Measurements from ENCODE around the gene PLXNA4. TPM values are rescaled to one million over a fixed set of nuclear protein-coding genes. Genes with fewer than 3 reads are reported as not detected.

The PLXNA4 gene
- total and polyA plus RNA-seq, 9 of the 15 experiments (the other 6 are each of a cell fraction or from before 2014, with no cell fraction given) = under 0.01 to 0.09 TPM; not detected in 7

DNA sequence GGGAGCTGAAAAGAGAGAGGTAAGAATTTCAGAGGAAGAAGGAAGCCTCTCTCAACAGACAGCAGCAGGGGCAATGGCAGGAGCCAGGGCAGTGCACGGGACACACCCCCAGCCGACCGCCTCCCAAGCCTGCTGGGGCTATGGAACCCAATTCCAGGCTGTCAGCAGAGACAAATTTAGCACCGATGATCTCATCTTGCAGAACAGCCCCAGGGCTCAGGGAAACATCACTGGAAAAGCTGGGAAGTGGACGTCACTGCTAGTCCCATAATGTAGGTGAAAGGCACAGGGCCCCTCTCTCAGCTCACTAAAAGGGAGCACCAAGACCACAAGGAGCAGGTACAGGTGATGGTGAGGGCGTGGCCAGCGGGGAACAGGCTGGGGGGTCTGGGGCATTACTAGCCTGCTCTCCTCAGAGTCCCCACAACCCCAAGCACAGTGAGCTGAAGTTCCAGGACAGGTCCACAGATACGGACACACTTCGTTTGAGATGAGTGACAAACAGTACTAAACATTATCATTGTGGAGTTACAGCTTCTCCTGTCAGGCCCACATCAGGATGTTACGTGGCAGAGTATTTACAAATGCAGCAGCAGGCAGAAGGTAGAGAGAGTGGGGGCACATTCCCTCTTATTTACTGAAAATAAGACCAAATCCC, 103.7 kb downstream of the PLXNA4 start (continued):
- TF ChIP-seq SIX5 (IDR thresholded peaks at IDR 0.05; ENCODE audit: borderline replicate concordance in 1 of 2, insufficient read depth in 1 of 2, low read depth in 1 of 2, low read length in 2 of 2) = no peak
- TF ChIP-seq, protein P1, sequence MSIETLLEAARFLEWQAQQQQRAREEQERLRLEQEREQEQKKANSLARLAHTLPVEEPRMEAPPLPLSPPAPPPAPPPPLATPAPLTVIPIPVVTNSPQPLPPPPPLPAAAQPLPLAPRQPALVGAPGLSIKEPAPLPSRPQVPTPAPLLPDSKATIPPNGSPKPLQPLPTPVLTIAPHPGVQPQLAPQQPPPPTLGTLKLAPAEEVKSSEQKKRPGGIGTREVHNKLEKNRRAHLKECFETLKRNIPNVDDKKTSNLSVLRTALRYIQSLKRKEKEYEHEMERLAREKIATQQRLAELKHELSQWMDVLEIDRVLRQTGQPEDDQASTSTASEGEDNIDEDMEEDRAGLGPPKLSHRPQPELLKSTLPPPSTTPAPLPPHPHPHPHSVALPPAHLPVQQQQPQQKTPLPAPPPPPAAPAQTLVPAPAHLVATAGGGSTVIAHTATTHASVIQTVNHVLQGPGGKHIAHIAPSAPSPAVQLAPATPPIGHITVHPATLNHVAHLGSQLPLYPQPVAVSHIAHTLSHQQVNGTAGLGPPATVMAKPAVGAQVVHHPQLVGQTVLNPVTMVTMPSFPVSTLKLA (conservative IDR thresholded peaks at IDR 0.05) = no peak
- TF ChIP-seq, protein P2, sequence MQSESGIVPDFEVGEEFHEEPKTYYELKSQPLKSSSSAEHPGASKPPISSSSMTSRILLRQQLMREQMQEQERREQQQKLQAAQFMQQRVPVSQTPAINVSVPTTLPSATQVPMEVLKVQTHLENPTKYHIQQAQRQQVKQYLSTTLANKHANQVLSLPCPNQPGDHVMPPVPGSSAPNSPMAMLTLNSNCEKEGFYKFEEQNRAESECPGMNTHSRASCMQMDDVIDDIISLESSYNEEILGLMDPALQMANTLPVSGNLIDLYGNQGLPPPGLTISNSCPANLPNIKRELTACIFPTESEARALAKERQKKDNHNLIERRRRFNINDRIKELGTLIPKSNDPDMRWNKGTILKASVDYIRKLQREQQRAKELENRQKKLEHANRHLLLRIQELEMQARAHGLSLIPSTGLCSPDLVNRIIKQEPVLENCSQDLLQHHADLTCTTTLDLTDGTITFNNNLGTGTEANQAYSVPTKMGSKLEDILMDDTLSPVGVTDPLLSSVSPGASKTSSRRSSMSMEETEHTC (IDR thresholded peaks at IDR 0.05) = no peak

DNA sequence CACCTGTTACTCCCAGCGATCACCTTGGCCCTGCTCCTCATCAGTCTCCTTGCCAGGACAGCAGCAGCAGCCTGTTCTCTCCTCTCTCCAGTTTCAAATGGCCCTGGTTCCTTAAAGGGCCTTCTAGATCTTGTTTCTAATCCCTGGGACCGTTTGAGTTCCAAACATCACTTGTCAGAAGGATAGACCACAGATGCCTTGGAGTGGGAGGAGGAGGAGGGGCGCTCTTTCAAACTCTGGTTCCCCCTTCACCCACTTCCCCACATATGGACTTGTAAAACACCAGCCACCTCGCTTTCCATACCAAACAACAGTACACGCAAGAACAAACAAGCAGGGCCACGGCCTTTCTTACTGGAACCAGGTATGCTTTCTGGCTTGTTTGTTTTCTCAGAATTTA, 104.8 kb downstream of the PLXNA4 start:
- H3K9ac ChIP-seq (ENCODE audit: insufficient read depth in 1 of 2, low read depth in 2 of 2, low read length in 2 of 2) = no peak overlapping the region
- no peaks in the 10 kb centered on the region for H3K9me3 ChIP-seq (replicated peaks; ENCODE audit: control insufficient read depth, insufficient read depth, low read depth, low read length)
- no peaks in the 10 kb centered on the region for H3K4me1 ChIP-seq (replicated peaks in 1 of 2; ENCODE audit: control insufficient read depth in 2 of 2, insufficient read depth in 2 of 2, low read length in 2 of 2)
- H3K4me3 ChIP-seq = no peak overlapping the region
- no peak overlapping the region for H3K27ac ChIP-seq (ENCODE audit: extremely low read depth, low read depth, low read length)
- CTCF ChIA-PET (ENCODE audit: low intra/inter-chr PET ratio) = no interaction called here
- POLR2A ChIA-PET = no interaction called here
- 0% methylated on average over 6 of the region's 6 CpGs for WGBS (ENCODE audit: insufficient coverage, low coverage, missing lambda C conversion rate)
- no peaks in the 10 kb centered on the region for H3K9me1 ChIP-seq (ENCODE audit: control insufficient read depth, insufficient read depth, low read length)
- H3K36me3 ChIP-seq (ENCODE audit: control insufficient read depth, insufficient read depth, low read length) = no peaks in the 10 kb centered on the region
- FAIRE-seq (no peak), DNase-seq (ENCODE audit: extremely low read depth in 1 of 4, low spot score in 3 of 4) (no peak), ATAC-seq (no peak)
- BruUV-seq (replicated peaks) = no TSS peak
- no peaks in the 10 kb centered on the region for H3K79me2 ChIP-seq (ENCODE audit: control insufficient read depth, insufficient read depth, low read length)
- in situ Hi-C loops (cut with MboI) = no loop called here
- H4K20me1 ChIP-seq (replicated peaks; ENCODE audit: control insufficient read depth, insufficient read depth, low read length) = 0 out of 2 replicates have a peak, but pooled peaks cover 5% of the 10 kb centered on the region
- H3K4me2 ChIP-seq (ENCODE audit: insufficient read depth, low read length) = no peak overlapping the region
- intact Hi-C loops (cut with micrococcal nuclease) = no loop called here
- H2AFZ ChIP-seq (ENCODE audit: low read depth, low read length) = no peak overlapping the region
- H3K27me3 ChIP-seq (ENCODE audit: control insufficient read depth in 2 of 2, insufficient read depth in 2 of 2, low read length in 2 of 2) = peaks cover 6 to 27% of the 10 kb centered on the region in 2 experiments; a peak in 4 of 5 replicates
- TF ChIP-seq FOS (IDR thresholded peaks at IDR 0.05; ENCODE audit: extremely low read depth, insufficient read length) = no peak
- TF ChIP-seq, protein P3, sequence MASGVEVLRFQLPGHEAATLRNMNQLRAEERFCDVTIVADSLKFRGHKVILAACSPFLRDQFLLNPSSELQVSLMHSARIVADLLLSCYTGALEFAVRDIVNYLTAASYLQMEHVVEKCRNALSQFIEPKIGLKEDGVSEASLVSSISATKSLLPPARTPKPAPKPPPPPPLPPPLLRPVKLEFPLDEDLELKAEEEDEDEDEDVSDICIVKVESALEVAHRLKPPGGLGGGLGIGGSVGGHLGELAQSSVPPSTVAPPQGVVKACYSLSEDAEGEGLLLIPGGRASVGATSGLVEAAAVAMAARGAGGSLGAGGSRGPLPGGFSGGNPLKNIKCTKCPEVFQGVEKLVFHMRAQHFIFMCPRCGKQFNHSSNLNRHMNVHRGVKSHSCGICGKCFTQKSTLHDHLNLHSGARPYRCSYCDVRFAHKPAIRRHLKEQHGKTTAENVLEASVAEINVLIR (CRISPR knock-in tag; IDR thresholded peaks at IDR 0.05) = no peak
- TF ChIP-seq RFX7 (CRISPR knock-in tag; IDR thresholded peaks at IDR 0.05) = no peak
- TF ChIP-seq, protein P1 (conservative IDR thresholded peaks at IDR 0.05) = no peak
- TF ChIP-seq, protein P4, sequence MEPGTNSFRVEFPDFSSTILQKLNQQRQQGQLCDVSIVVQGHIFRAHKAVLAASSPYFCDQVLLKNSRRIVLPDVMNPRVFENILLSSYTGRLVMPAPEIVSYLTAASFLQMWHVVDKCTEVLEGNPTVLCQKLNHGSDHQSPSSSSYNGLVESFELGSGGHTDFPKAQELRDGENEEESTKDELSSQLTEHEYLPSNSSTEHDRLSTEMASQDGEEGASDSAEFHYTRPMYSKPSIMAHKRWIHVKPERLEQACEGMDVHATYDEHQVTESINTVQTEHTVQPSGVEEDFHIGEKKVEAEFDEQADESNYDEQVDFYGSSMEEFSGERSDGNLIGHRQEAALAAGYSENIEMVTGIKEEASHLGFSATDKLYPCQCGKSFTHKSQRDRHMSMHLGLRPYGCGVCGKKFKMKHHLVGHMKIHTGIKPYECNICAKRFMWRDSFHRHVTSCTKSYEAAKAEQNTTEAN (CRISPR knock-in tag; IDR thresholded peaks at IDR 0.05) = no peak
- TF ChIP-seq CC2D1A (IDR thresholded peaks at IDR 0.05) = no peak
- TF ChIP-seq, protein P5, sequence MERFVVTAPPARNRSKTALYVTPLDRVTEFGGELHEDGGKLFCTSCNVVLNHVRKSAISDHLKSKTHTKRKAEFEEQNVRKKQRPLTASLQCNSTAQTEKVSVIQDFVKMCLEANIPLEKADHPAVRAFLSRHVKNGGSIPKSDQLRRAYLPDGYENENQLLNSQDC (CRISPR knock-in tag; IDR thresholded peaks at IDR 0.05) = no peak
- TF ChIP-seq JUN (IDR thresholded peaks at IDR 0.05; ENCODE audit: borderline replicate concordance, low read depth, low read length) = no peak
- TF ChIP-seq JUN (CRISPR knock-in tag; IDR thresholded peaks at IDR 0.05; ENCODE audit: borderline replicate concordance) = no peak
- TF ChIP-seq ZNF644 (tag; IDR thresholded peaks at IDR 0.05; ENCODE audit: low read depth) = no peak
